HG03025 (cell line): ENCODE measurements around the gene SLC13A1.

Experiments used
- ATAC-seq: cut with Tn5 transposase; IDR thresholded peaks from one replicate; pipeline ENCODE4 v1.9.1; 2021; ENCODE audit warnings: mild to moderate bottlenecking, moderate library complexity; ENCODE audit not compliant: unreplicated experiment, low FRiP score

The SLC13A1 gene

GRCh38 chr7:123198668-123199652, 809 bp downstream of the SLC13A1 start:
- no peak for ATAC-seq

GRCh38 chr7:123198111-123198510, 1.7 kb downstream of the SLC13A1 start:
- no peak for ATAC-seq

- no peak for ATAC-seq
Measured at GRCh38 chr7:123193235-123193634, 6.5 kb downstream of the SLC13A1 start.

GRCh38 chr7:123191132-123191531, 8.6 kb downstream of the SLC13A1 start:
- ATAC-seq: no peak

GRCh38 chr7:123190109-123190831, 9.5 kb downstream of the SLC13A1 start:
- peak; percentile 92 for ATAC-seq

GRCh38 chr7:123185756-123186155, 14.0 kb downstream of the SLC13A1 start:
- ATAC-seq: no peak

- ATAC-seq: no peak
Measured at GRCh38 chr7:123184271-123184670, 15.5 kb downstream of the SLC13A1 start.

GRCh38 chr7:123183431-123183830, 16.3 kb downstream of the SLC13A1 start:
- no peak for ATAC-seq

GRCh38 chr7:123177442-123177841, 22.3 kb downstream of the SLC13A1 start:
- no peak for ATAC-seq

- no peak for ATAC-seq
Measured at GRCh38 chr7:123170333-123171246, 29.2 kb downstream of the SLC13A1 start.

- ATAC-seq: no peak
Measured at GRCh38 chr7:123169065-123169464, 30.7 kb downstream of the SLC13A1 start.

- no peak for ATAC-seq
Measured at GRCh38 chr7:123157606-123158005, 42.2 kb downstream of the SLC13A1 start.

- ATAC-seq: no peak
Measured at GRCh38 chr7:123155571-123155970, 44.2 kb downstream of the SLC13A1 start.

GRCh38 chr7:123154231-123154860, 45.4 kb downstream of the SLC13A1 start:
- ATAC-seq: peak; percentile 97

GRCh38 chr7:123151443-123151842, 48.3 kb downstream of the SLC13A1 start:
- no peak for ATAC-seq

- no peak for ATAC-seq
Measured at GRCh38 chr7:123148813-123149212, 51.0 kb downstream of the SLC13A1 start.

GRCh38 chr7:123143252-123144006, 56.3 kb downstream of the SLC13A1 start:
- ATAC-seq: no peak

GRCh38 chr7:123140561-123140960, 59.2 kb downstream of the SLC13A1 start:
- ATAC-seq: no peak

- no peak for ATAC-seq
Measured at GRCh38 chr7:123135960-123136359, 63.8 kb downstream of the SLC13A1 start.
